ENCODE data around the gene GUCA2A. TPM values are rescaled to one million over a fixed set of nuclear protein-coding genes. Genes with fewer than 3 reads are reported as not detected.

The GUCA2A gene
- not detected for total RNA-seq

DNA sequence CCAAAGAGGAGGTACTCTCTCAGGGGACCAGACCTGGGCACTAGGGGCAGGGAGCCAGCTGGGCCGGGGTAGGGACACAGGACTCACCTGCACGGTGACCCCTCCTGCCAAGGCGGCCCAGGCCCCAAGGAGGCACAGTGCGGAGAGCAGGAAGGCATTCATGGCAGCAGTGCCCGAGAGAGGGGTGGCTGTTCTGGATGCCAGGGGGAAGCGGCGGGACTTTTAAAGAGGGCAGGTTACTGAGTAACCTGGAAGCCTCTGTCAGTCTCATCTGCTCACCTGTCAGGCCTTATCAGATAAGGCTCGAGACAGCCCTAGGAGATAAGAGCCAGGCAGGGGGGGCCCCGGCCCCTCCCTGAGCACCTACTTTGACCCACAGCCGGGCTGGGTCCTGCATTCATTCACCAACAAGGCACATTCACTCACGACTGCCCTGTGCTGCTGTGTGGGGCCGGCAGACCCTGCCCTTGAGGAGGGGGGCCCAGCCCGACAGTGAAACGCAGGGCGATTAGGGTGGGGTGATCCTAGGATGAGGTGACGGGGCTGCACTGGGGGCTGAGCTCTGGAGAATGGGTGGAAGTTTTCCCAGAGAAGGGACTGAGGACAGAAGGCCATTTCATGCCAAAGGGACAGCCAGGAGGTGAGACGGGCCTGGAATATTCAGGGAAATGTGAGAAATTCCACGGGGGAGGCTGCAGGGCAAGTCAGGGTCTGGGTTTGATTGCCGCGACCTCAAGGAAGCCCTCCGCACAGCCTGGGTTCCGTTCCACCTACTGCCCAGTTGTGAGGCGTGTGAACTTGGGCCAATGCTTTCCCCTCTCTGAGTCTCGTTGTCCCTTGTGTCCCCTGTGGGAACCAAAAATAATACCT is at the start of gene GUCA2A:
Gene GUCA2A (minus strand): TSS at position 195 of the 870 bp plus-strand sequence. CDS start 33 bp downstream, at position 162.

DNA sequence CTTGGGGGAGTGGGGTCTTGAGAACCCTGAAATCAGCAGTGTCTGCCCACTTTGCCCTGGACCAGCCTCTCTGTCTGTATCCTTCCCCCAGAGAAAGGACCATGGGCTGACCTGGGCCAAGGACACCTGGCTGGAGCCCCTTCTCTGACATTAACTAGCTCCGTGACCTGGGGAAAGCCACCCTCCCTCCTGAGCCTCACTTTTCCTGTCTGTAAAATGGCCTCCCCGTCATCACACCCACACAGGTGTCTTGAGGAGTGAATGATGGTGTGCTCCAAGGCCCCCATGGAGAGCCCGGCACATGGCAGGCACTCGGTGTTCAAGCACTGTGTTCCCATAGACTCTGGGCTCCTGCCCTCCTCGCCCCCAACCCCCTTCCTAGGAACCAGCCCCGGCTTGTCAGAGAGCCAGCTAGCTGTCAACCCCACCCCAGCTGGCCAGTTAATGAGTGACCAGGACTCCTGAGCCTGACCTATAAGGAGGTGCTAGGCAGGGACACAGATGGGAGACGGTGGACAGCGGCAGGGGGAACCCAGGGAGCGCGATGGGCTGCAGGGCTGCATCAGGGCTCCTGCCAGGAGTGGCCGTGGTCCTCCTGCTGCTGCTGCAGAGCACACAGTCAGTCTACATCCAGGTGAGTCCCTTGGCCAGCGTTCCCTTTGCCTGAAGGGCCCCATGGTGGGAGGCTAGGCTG is 11.5 kb downstream of the GUCA2A start, which contains the start of gene GUCA2B:
Gene GUCA2B (plus strand): TSS at position 504 of the 694 bp plus-strand sequence. CDS start 41 bp downstream, at position 545.

Other genes with a start within 250 kb of the GUCA2A start
- 6.1 TPM for gene HIVEP3, start 245.8 kb downstream of the GUCA2A start, total RNA-seq
- gene GUCA2B, start 11.3 kb downstream of the GUCA2A start, total RNA-seq = not detected
- 42.3 TPM for gene FOXJ3, start 170.5 kb upstream of the GUCA2A start, total RNA-seq
- gene RIMKLA, start 216.0 kb upstream of the GUCA2A start, total RNA-seq = 0.35 TPM